HCT116 (cell line): ENCODE data around the gene COMTD1. TPM values are rescaled to one million over a fixed set of nuclear protein-coding genes. Genes with fewer than 3 reads are reported as not detected.

ENCODE experiments used
- ATAC-seq: fragments of 200-7000 bp; cut with Tn5 transposase; 2 replicates; pipeline ENCODE4 v1.9.1; 2020; ENCODE audit warnings: mild to moderate bottlenecking, moderate library complexity
- BruUV-seq: library from RNA; stranded (reverse); fragments of 400-500 nt; replicated peaks from 2 replicates; lab custom pipeline; 2021; lab: Mats Ljungman, UMichigan
- CTCF ChIA-PET: fragments of 300-600 bp; sonication (Branson Sonifier 250); formaldehyde crosslinking; loops from one replicate; lab custom pipeline; 2021; ENCODE audit warnings: antibody characterized with exemption; lab: Charles Lee
- POLR2A ChIA-PET: fragments of 300-600, 350-600 bp; sonication (Branson Sonifier 250); formaldehyde crosslinking; loops from one replicate; lab custom pipeline; 2021; ENCODE audit warnings: antibody characterized with exemption; lab: Charles Lee
- RAD21 ChIA-PET, 2 experiments: fragments of 300-600 bp; sonication (Branson Sonifier 250); formaldehyde crosslinking; loops; one replicate each; lab custom pipeline; 2023; ENCODE audit warnings: low total read pairs in 2 of 2; ENCODE audit not compliant: uncharacterized antibody in 2 of 2, unreplicated experiment in 2 of 2, low non-redundant PET in 1 of 2; lab: Charles Lee
- DNase-seq: peaks from one replicate; pipeline ENCODE4 v3.0.0-alpha.2; 2010; ENCODE audit warnings: low read depth, low spot score
- H2AFZ ChIP-seq: fragments of 200-600 bp; shearing (Covaris generic), sonication (generic); 2 replicates; pipeline ENCODE4 v1.6.1; 2017; ENCODE audit warnings: low read depth, mixed run types, mixed read lengths, antibody characterized with exemption, low read length; ENCODE audit not compliant: poor library complexity, severe bottlenecking
- H3K27ac ChIP-seq: 2 replicates; pipeline ENCODE4 v1.5.1; 2012; ENCODE audit warnings: low read depth, low read length
- H3K27me3 ChIP-seq: fragments of 200-600 bp; sonication (generic); 2 replicates; pipeline ENCODE4 v1.6.1; 2016; ENCODE audit warnings: mixed run types, low read length, mixed read lengths; ENCODE audit not compliant: insufficient read depth
- H3K36me3 ChIP-seq, 2 experiments: fragments of 200-500 bp in 1 of 2; fragments of 200-600 bp in 1 of 2; sonication (Bioruptor generic) in 1 of 2; sonication (generic) in 1 of 2; 2 replicates each; pipeline versions ENCODE4 v1.5.1 to v1.6.1; 2014 to 2016; ENCODE audit warnings: low read length in 2 of 2, inconsistent platforms in 1 of 2, mixed read lengths in 1 of 2, mixed run types in 1 of 2; ENCODE audit not compliant: insufficient read depth in 2 of 2, control insufficient read depth in 1 of 2
- H3K4me1 ChIP-seq, 2 experiments: fragments of 200-600 bp in 1 of 2; sonication (generic) in 1 of 2; 2 replicates each; pipeline versions ENCODE4 v1.5.1 to v1.6.1; 2012 to 2017; ENCODE audit warnings: low read length in 2 of 2, inconsistent platforms in 1 of 2, mild to moderate bottlenecking in 1 of 2, mixed read lengths in 1 of 2, mixed run types in 1 of 2, moderate library complexity in 1 of 2; ENCODE audit not compliant: insufficient read depth in 2 of 2, control insufficient read depth in 1 of 2
- H3K4me2 ChIP-seq: fragments of 200-600 bp; sonication (generic); 2 replicates; pipeline ENCODE4 v1.6.1; 2017; ENCODE audit warnings: mixed run types, low read length, mixed read lengths
- H3K4me3 ChIP-seq, 2 experiments: fragments of 200-600 bp in 1 of 2; sonication (generic) in 1 of 2; replicated peaks in 1 of 2; 2 replicates each; pipeline ENCODE4 v1.5.1; 2011 to 2016; ENCODE audit warnings: low read length in 2 of 2, control low read depth in 1 of 2, low read depth in 1 of 2, mild to moderate bottlenecking in 1 of 2, mixed read lengths in 1 of 2, mixed run types in 1 of 2
- H3K79me2 ChIP-seq: fragments of 200-600 bp; sonication (generic); 2 replicates; pipeline ENCODE4 v1.6.1; 2017; ENCODE audit warnings: mild to moderate bottlenecking, mixed run types, low read length, moderate library complexity, mixed read lengths; ENCODE audit not compliant: insufficient read depth
- H3K9ac ChIP-seq: fragments of 200-600 bp; sonication (generic); 2 replicates; pipeline ENCODE4 v1.6.1; 2016; ENCODE audit warnings: low read length, mixed read lengths
- H3K9me2 ChIP-seq: fragments of 200-600 bp; sonication (generic), shearing (Covaris generic); 2 replicates; pipeline ENCODE4 v1.6.1; 2017; ENCODE audit warnings: mixed run types, mild to moderate bottlenecking, moderate library complexity; ENCODE audit not compliant: insufficient read depth
- H3K9me3 ChIP-seq, 2 experiments: fragments of 200-500 bp in 1 of 2; fragments of 200-600 bp in 1 of 2; sonication (Bioruptor generic) in 1 of 2; sonication (generic) in 1 of 2; 2 replicates each; pipeline ENCODE4 v1.6.1; 2014 to 2017; ENCODE audit warnings: low read length in 2 of 2, mixed read lengths in 2 of 2, inconsistent platforms in 1 of 2, low read depth in 1 of 2, mild to moderate bottlenecking in 1 of 2, mixed run types in 1 of 2, moderate library complexity in 1 of 2; ENCODE audit not compliant: control insufficient read depth in 1 of 2, insufficient read depth in 1 of 2
- H4K20me1 ChIP-seq: fragments of 200-600 bp; sonication (generic), shearing (Covaris generic); 2 replicates; pipeline ENCODE4 v1.6.1; 2017; ENCODE audit warnings: mixed run types, mild to moderate bottlenecking, moderate library complexity; ENCODE audit not compliant: insufficient read depth
- CEBPB ChIP-seq: IDR thresholded peaks from 2 replicates; pipeline ENCODE4 v1.6.1; 2012; ENCODE audit warnings: low read depth
- EGR1 ChIP-seq: IDR thresholded peaks from 2 replicates; pipeline ENCODE4 v1.6.1; 2012; ENCODE audit warnings: low read depth
- POLR2AphosphoS5 ChIP-seq: IDR thresholded peaks from 2 replicates; pipeline ENCODE4 v1.6.1; 2011; ENCODE audit warnings: mild to moderate bottlenecking, low read depth, low read length, moderate library complexity
- TCF7L2 ChIP-seq: IDR thresholded peaks from 2 replicates; pipeline ENCODE4 v1.7.0; 2011; ENCODE audit warnings: borderline replicate concordance, inconsistent platforms; ENCODE audit not compliant: insufficient read depth, insufficient read length; ENCODE audit errors: extremely low read depth
- YY1 ChIP-seq: IDR thresholded peaks from 2 replicates; pipeline ENCODE4 v1.6.1; 2011; ENCODE audit warnings: low read length, low read depth, moderate library complexity, mild to moderate bottlenecking; ENCODE audit not compliant: insufficient replicate concordance; ENCODE audit errors: extremely low read depth
- ZNF274 ChIP-seq: fragments of 200-500 bp; sonication (Bioruptor generic); IDR thresholded peaks from 2 replicates; pipeline ENCODE4 v1.6.1; 2014; ENCODE audit warnings: mild to moderate bottlenecking, low read depth, low read length, inconsistent platforms
- intact Hi-C: fragments of 100-400 bp; cut with micrococcal nuclease; formaldehyde crosslinking; loops from 2 replicates; pipeline ENCODE4 v1.10.0; 2022
- total RNA-seq: library from RNA; stranded (reverse); gene quantifications from one replicate; pipeline ENCODE4 v1.2.1, GENCODE V29; 2021; ENCODE audit not compliant: unreplicated experiment
- TF ChIP-seq, protein P1 (sequence below): IDR thresholded peaks from 2 replicates; pipeline ENCODE4 v1.6.1; 2012; ENCODE audit warnings: low read depth
- TF ChIP-seq, protein P2 (sequence below), 3 experiments: fragments of 200-600 bp in 1 of 3; sonication (generic) in 1 of 3; IDR thresholded peaks in 2 of 3; conservative IDR thresholded peaks in 1 of 3; 2 replicates each; pipeline ENCODE4 v1.5.1; 2012 to 2017; ENCODE audit warnings: low read depth in 2 of 3, low read length in 2 of 3, antibody characterized with exemption in 1 of 3, borderline replicate concordance in 1 of 3, control low read depth in 1 of 3, mild to moderate bottlenecking in 1 of 3, mixed read lengths in 1 of 3, mixed run types in 1 of 3, moderate library complexity in 1 of 3; ENCODE audit not compliant: insufficient read depth in 1 of 3

The COMTD1 gene
- total RNA-seq, 1 experiment from 2014 or later, result 35.1 TPM

DNA sequence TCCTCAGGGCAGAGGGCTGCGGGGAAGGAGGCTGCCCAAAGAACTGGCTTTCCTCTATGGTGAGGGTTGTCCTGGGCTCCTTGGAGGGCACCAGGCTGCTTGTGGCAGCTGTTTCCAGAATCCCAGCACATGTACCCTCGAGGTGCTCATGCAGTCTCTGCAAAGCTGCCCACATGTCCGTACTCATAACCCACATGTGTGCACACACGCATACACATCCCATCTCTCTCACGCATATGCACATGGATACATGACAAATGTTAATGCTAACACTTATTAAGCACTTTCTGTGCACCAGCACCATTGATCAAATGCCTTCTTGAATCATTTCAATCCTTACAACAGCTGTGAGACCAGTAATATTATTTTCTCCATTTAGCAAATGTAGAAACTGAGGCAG is 36.3 kb upstream of the COMTD1 start (continued):
- TF ChIP-seq TCF7L2 (no peak), CEBPB (no peak)

DNA sequence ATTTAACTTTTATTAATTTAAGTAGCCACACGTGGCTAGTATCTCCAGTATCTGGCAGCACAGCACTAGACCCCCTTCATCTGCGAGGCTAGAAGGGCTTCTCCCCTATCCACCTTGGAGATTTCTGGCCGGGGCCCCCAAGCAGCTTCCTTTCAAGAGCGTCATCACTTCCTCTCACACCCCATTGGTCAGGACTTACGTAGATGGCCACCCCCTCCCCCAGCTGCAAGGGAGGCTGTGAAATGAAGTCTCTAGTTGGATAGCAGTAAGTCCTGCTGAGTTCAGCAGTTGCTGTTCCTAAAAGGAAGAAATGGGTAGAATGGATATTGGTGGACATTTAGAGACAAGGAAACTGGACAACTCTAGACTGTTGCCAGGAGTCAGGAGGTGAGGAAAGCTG is 33.8 kb upstream of the COMTD1 start:
- Histone ChIP-seq H3K79me2 (no peaks in the 10 kb centered on the region), H3K4me3 (no peak overlapping the region), H3K4me1 (0 out of 4 replicates have a peak, but pooled peaks cover 0 to 3% of the 10 kb centered on the region in 2 experiments)
- TF ChIP-seq, protein P1, sequence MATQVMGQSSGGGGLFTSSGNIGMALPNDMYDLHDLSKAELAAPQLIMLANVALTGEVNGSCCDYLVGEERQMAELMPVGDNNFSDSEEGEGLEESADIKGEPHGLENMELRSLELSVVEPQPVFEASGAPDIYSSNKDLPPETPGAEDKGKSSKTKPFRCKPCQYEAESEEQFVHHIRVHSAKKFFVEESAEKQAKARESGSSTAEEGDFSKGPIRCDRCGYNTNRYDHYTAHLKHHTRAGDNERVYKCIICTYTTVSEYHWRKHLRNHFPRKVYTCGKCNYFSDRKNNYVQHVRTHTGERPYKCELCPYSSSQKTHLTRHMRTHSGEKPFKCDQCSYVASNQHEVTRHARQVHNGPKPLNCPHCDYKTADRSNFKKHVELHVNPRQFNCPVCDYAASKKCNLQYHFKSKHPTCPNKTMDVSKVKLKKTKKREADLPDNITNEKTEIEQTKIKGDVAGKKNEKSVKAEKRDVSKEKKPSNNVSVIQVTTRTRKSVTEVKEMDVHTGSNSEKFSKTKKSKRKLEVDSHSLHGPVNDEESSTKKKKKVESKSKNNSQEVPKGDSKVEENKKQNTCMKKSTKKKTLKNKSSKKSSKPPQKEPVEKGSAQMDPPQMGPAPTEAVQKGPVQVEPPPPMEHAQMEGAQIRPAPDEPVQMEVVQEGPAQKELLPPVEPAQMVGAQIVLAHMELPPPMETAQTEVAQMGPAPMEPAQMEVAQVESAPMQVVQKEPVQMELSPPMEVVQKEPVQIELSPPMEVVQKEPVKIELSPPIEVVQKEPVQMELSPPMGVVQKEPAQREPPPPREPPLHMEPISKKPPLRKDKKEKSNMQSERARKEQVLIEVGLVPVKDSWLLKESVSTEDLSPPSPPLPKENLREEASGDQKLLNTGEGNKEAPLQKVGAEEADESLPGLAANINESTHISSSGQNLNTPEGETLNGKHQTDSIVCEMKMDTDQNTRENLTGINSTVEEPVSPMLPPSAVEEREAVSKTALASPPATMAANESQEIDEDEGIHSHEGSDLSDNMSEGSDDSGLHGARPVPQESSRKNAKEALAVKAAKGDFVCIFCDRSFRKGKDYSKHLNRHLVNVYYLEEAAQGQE, result no peak
- TF ChIP-seq YY1 (no peak), ZNF274 (no peak), POLR2AphosphoS5 (no peak), EGR1 (no peak)
- TF ChIP-seq, protein P2, sequence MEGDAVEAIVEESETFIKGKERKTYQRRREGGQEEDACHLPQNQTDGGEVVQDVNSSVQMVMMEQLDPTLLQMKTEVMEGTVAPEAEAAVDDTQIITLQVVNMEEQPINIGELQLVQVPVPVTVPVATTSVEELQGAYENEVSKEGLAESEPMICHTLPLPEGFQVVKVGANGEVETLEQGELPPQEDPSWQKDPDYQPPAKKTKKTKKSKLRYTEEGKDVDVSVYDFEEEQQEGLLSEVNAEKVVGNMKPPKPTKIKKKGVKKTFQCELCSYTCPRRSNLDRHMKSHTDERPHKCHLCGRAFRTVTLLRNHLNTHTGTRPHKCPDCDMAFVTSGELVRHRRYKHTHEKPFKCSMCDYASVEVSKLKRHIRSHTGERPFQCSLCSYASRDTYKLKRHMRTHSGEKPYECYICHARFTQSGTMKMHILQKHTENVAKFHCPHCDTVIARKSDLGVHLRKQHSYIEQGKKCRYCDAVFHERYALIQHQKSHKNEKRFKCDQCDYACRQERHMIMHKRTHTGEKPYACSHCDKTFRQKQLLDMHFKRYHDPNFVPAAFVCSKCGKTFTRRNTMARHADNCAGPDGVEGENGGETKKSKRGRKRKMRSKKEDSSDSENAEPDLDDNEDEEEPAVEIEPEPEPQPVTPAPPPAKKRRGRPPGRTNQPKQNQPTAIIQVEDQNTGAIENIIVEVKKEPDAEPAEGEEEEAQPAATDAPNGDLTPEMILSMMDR (IDR thresholded peaks at IDR 0.05 in 2 of 3, conservative IDR thresholded peaks at IDR 0.05 in 1 of 3; ENCODE audit: borderline replicate concordance in 1 of 3, insufficient read depth in 1 of 3, low read depth in 2 of 3, low read length in 2 of 3), result no peak
- TF ChIP-seq, all 23 proteins: peak for 0
- no peaks in the 10 kb centered on the region for H3K9me2 ChIP-seq
- intact Hi-C loops, result no loop called here
- POLR2A ChIA-PET, result no interaction called here
- no peaks in the 10 kb centered on the region for H3K27me3 ChIP-seq
- H3K36me3 ChIP-seq, result no peaks in the 10 kb centered on the region
- BruUV-seq, result no TSS peak
- CTCF ChIA-PET, result no interaction called here
- no peak overlapping the region for H2AFZ ChIP-seq
- H3K9ac ChIP-seq, result no peak overlapping the region
- no peaks in the 10 kb centered on the region for H4K20me1 ChIP-seq
- RAD21 ChIA-PET, result no interaction called here
- no peak overlapping the region for H3K4me2 ChIP-seq
- DNase-seq, result no peak
- no peaks in the 10 kb centered on the region for H3K9me3 ChIP-seq
- no peak overlapping the region for H3K27ac ChIP-seq
- ATAC-seq, result no peak
